PC-3 (cell line): ENCODE results near the gene PCSK5. TPM values are rescaled to one million over a fixed set of nuclear protein-coding genes. Genes with fewer than 3 reads are reported as not detected.

ENCODE experiments used
- ATAC-seq: fragments of 200-7000 bp; cut with Tn5 transposase; 2 replicates; pipeline ENCODE4 v1.9.1; 2020; ENCODE audit warnings: mild to moderate bottlenecking, moderate library complexity
- Bru-seq: library from RNA; stranded (reverse); fragments of 400-500 nt; gene quantifications from one replicate; lab custom pipeline; 2021; lab: Mats Ljungman, UMichigan
- BruChase-seq, 2 experiments: library from RNA; stranded (reverse); fragments of 400-500 nt; gene quantifications; one replicate each; lab custom pipeline; 2021; lab: Mats Ljungman, UMichigan
- BruUV-seq: library from RNA; stranded (reverse); fragments of 400-500 nt; replicated peaks from 2 replicates; lab custom pipeline; 2021; lab: Mats Ljungman, UMichigan
- CTCF ChIA-PET: fragments of 300-600 bp; sonication (Branson Sonifier 250); formaldehyde crosslinking; loops from one replicate; lab custom pipeline; 2022; ENCODE audit warnings: antibody characterized with exemption; lab: Charles Lee
- POLR2A ChIA-PET: fragments of 300-600 bp; sonication (Branson Sonifier 250); formaldehyde crosslinking; loops from one replicate; lab custom pipeline; 2022; ENCODE audit warnings: antibody characterized with exemption; ENCODE audit not compliant: unreplicated experiment; lab: Charles Lee
- DNase-seq: peaks from one replicate; pipeline ENCODE4 v3.0.0-alpha.2; 2015
- H2AFZ ChIP-seq: fragments of 300-600 bp; sonication (generic); 2 replicates; pipeline ENCODE4 v1.6.0; 2016; ENCODE audit warnings: antibody characterized with exemption, low read length
- H3F3A ChIP-seq: fragments of 300-600 bp; sonication (generic); one replicate; pipeline ENCODE4 v1.6.0; 2017; ENCODE audit warnings: antibody characterized with exemption, low read length, control low read depth, mild to moderate bottlenecking; ENCODE audit not compliant: unreplicated experiment
- H3K27ac ChIP-seq: fragments of 300-600 bp; sonication (generic); 2 replicates; pipeline ENCODE4 v1.5.1; 2016; ENCODE audit warnings: mild to moderate bottlenecking, low read length
- H3K27me3 ChIP-seq: fragments of 300-600 bp; sonication (generic); 2 replicates; pipeline ENCODE4 v1.6.1; 2016; ENCODE audit warnings: low read length, mixed read lengths
- H3K36me3 ChIP-seq: fragments of 300-600 bp; sonication (generic); 2 replicates; pipeline ENCODE4 v1.6.1; 2016; ENCODE audit warnings: low read depth, mixed run types, low read length, mixed read lengths
- H3K4me1 ChIP-seq: fragments of 300-600 bp; sonication (generic); 2 replicates; pipeline ENCODE4 v1.5.1; 2016; ENCODE audit warnings: low read length; ENCODE audit not compliant: insufficient read depth
- H3K4me2 ChIP-seq: fragments of 300-600 bp; sonication (generic); 2 replicates; pipeline ENCODE4 v1.6.0; 2016; ENCODE audit warnings: low read length
- H3K4me3 ChIP-seq: fragments of 300-600 bp; sonication (generic); 2 replicates; pipeline ENCODE4 v1.5.1; 2016; ENCODE audit warnings: mild to moderate bottlenecking, low read length, mixed read lengths
- H3K79me2 ChIP-seq: fragments of 300-600 bp; sonication (generic); 2 replicates; pipeline ENCODE4 v1.6.1; 2017; ENCODE audit warnings: low read length, mixed read lengths
- H3K9ac ChIP-seq: fragments of 300-600 bp; sonication (generic); 2 replicates; pipeline ENCODE4 v1.6.0; 2016; ENCODE audit warnings: mild to moderate bottlenecking, low read length
- H3K9me2 ChIP-seq: fragments of 300-600 bp; sonication (generic); replicated peaks from 2 replicates; pipeline ENCODE4 v1.6.1; 2016; ENCODE audit warnings: mixed run types, low read length, mixed read lengths
- H3K9me3 ChIP-seq: fragments of 300-600 bp; sonication (generic); 2 replicates; pipeline ENCODE4 v1.6.1; 2016; ENCODE audit warnings: low read length, mixed read lengths
- H4K20me1 ChIP-seq: fragments of 300-600 bp; sonication (generic); 2 replicates; pipeline ENCODE4 v1.6.1; 2016; ENCODE audit warnings: low read length, mixed read lengths
- CTCF ChIP-seq: fragments of 300-600 bp; sonication (generic); conservative IDR thresholded peaks from 2 replicates; pipeline ENCODE4 v1.5.1; 2017; ENCODE audit warnings: antibody characterized with exemption, low read depth, mild to moderate bottlenecking, low read length
- EZH2 ChIP-seq: fragments of 300-600 bp; sonication (generic); IDR thresholded peaks from one replicate; pipeline ENCODE4 v1.6.1; 2017; ENCODE audit warnings: antibody characterized with exemption, mild to moderate bottlenecking, low read length; ENCODE audit not compliant: unreplicated experiment
- EZH2phosphoT487 ChIP-seq: fragments of 300-600 bp; sonication (generic); IDR thresholded peaks from 2 replicates; pipeline ENCODE4 v1.6.1; 2018; ENCODE audit warnings: mild to moderate bottlenecking, antibody characterized with exemption, low read length, borderline replicate concordance
- intact Hi-C: fragments of 100-400 bp; cut with micrococcal nuclease; formaldehyde crosslinking; loops from 2 replicates; pipeline ENCODE4 v1.9.0; 2023
- long read RNA-seq: library from polyadenylated mRNA; unstranded; transcript quantifications from one replicate; pipeline ENCODE4 v2.0.0, GENCODE V29; 2021; ENCODE audit not compliant: unreplicated experiment
- total RNA-seq: library from RNA; depleted of rRNA; stranded (reverse); fragments of >200 nt; gene quantifications from 2 replicates; pipeline ENCODE4 v1.2.3, GENCODE V29; 2014; rRNA removed

The PCSK5 gene
- total RNA-seq (not detected in 2 replicates), Bru-seq, nascent RNA (percentile 4 among the genes with signal in this experiment), BruChase-seq, experiment 1, labeled RNA remaining after a 6-hour chase (percentile 1 among the genes with signal in this experiment), BruChase-seq, experiment 2, labeled RNA remaining after a 2-hour chase (percentile 3 among the genes with signal in this experiment)
- long read RNA-seq, result 0 reads

DNA sequence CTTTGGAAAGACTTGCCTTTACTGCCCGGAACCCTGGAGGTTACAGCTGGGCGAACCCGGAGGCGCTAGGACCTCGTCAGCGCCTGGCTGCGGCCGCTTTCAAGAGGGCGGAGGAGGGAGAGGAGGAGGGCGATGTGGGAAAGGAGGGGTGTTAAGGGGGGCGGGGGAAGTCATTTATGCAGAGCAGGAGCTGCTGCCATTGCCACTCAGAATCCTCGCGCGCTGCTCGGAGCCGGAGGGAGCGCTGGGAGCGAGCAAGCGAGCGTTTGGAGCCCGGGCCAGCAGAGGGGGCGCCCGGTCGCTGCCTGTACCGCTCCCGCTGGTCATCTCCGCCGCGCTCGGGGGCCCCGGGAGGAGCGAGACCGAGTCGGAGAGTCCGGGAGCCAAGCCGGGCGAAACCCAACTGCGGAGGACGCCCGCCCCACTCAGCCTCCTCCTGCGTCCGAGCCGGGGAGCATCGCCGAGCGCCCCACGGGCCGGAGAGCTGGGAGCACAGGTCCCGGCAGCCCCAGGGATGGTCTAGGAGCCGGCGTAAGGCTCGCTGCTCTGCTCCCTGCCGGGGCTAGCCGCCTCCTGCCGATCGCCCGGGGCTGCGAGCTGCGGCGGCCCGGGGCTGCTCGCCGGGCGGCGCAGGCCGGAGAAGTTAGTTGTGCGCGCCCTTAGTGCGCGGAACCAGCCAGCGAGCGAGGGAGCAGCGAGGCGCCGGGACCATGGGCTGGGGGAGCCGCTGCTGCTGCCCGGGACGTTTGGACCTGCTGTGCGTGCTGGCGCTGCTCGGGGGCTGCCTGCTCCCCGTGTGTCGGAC lies at the start of gene PCSK5:
PCSK5 (plus strand) TSS at position 202 of the 805 bp plus-strand sequence; CDS start at position 711, 509 bp downstream.
- no TSS peak for BruUV-seq
- TF ChIP-seq CTCF, result no peak
- TF ChIP-seq EZH2, result no peak
- no peak for TF ChIP-seq EZH2phosphoT487
- Histone ChIP-seq H3K36me3 (no peaks in the 10 kb centered on the region), H3K4me3 (peak within 1 kb of the TSS; percentile 72), H3F3A (no peaks in the 10 kb centered on the region), H3K4me2 (peak within 1 kb of the TSS; percentile 89), H3K9ac (no peak within 1 kb of the TSS), H3K4me1 (no peaks in the 10 kb centered on the region), H3K9me2 (no peaks in the 10 kb centered on the region), H4K20me1 (no peaks in the 10 kb centered on the region), H2AFZ (peak within 1 kb of the TSS; percentile 93), H3K27me3 (peaks cover 22% of the 10 kb centered on the region), H3K79me2 (no peaks in the 10 kb centered on the region), H3K9me3 (no peaks in the 10 kb centered on the region), H3K27ac (no peak within 1 kb of the TSS)
- intact Hi-C loops, result no loop called here
- ChIA-PET POLR2A (no interaction called here), CTCF (no interaction called here)
- DNase-seq (peak; percentile 22), ATAC-seq (peak; percentile 77)

GRCh38 chr9:75844321-75844720 lies 46.2 kb upstream of the PCSK5 start:
- H3F3A ChIP-seq, result no peaks in the 10 kb centered on the region
- H3K79me2 ChIP-seq, result no peaks in the 10 kb centered on the region
- ChIA-PET POLR2A (no interaction called here), CTCF (no interaction called here)
- intact Hi-C loops, result no loop called here
- no peaks in the 10 kb centered on the region for H3K9me3 ChIP-seq
- H2AFZ ChIP-seq, result no peak overlapping the region
- no peaks in the 10 kb centered on the region for H3K36me3 ChIP-seq
- DNase-seq (no peak), ATAC-seq (no peak)
- H3K4me3 ChIP-seq, result no peak overlapping the region
- no peaks in the 10 kb centered on the region for H3K4me1 ChIP-seq
- H3K9me2 ChIP-seq, result no peaks in the 10 kb centered on the region
- TF ChIP-seq EZH2 (no peak), CTCF (no peak), EZH2phosphoT487 (no peak)
- H3K27me3 ChIP-seq, result no peaks in the 10 kb centered on the region
- H3K9ac ChIP-seq, result no peak overlapping the region
- no peak overlapping the region for H3K27ac ChIP-seq
- BruUV-seq, result no TSS peak
- H4K20me1 ChIP-seq, result no peaks in the 10 kb centered on the region
- H3K4me2 ChIP-seq, result no peak overlapping the region

DNA sequence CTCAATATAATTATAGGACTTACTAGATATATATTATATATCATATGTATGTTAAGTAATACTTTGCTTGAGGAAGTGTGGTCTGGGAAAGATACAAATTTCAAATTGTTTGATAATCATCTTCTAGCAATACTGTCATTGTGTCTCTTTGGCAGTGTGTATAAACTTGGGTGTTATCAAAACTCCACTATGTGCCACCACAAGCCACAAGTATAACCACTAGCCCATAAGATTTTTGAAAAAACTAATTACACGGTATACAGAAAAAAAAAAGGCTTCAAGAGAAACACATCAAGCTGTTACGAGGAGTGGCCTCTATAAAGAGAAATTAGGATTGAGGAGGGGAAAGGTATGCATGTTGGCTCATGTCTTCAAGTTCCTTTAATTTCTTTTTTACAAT lies 44.7 kb upstream of the PCSK5 start:
- H3K4me2 ChIP-seq, result no peak overlapping the region
- ChIA-PET POLR2A (no interaction called here), CTCF (no interaction called here)
- H4K20me1 ChIP-seq, result no peaks in the 10 kb centered on the region
- H3K9ac ChIP-seq, result no peak overlapping the region
- H3K27ac ChIP-seq, result no peak overlapping the region
- no peaks in the 10 kb centered on the region for H3K36me3 ChIP-seq
- TF ChIP-seq CTCF, result no peak
- no peak for ATAC-seq
- H2AFZ ChIP-seq, result no peak overlapping the region
- no peak for DNase-seq
- no peaks in the 10 kb centered on the region for H3K9me2 ChIP-seq
- no peaks in the 10 kb centered on the region for H3K4me1 ChIP-seq
- no peak overlapping the region for H3K4me3 ChIP-seq
- H3K9me3 ChIP-seq, result no peaks in the 10 kb centered on the region
- intact Hi-C loops, result no loop called here
- no peaks in the 10 kb centered on the region for H3K27me3 ChIP-seq
- no peaks in the 10 kb centered on the region for H3F3A ChIP-seq
- no peaks in the 10 kb centered on the region for H3K79me2 ChIP-seq
- BruUV-seq, result no TSS peak
